Amniotic stem cell (primary cell): ENCODE data around the gene LAMB4.

Experiments used
- DNase-seq: peaks from one replicate; lab custom pipeline; 2025; lab: John Stamatoyannopoulos, UW

LAMB4 gene, protein sequence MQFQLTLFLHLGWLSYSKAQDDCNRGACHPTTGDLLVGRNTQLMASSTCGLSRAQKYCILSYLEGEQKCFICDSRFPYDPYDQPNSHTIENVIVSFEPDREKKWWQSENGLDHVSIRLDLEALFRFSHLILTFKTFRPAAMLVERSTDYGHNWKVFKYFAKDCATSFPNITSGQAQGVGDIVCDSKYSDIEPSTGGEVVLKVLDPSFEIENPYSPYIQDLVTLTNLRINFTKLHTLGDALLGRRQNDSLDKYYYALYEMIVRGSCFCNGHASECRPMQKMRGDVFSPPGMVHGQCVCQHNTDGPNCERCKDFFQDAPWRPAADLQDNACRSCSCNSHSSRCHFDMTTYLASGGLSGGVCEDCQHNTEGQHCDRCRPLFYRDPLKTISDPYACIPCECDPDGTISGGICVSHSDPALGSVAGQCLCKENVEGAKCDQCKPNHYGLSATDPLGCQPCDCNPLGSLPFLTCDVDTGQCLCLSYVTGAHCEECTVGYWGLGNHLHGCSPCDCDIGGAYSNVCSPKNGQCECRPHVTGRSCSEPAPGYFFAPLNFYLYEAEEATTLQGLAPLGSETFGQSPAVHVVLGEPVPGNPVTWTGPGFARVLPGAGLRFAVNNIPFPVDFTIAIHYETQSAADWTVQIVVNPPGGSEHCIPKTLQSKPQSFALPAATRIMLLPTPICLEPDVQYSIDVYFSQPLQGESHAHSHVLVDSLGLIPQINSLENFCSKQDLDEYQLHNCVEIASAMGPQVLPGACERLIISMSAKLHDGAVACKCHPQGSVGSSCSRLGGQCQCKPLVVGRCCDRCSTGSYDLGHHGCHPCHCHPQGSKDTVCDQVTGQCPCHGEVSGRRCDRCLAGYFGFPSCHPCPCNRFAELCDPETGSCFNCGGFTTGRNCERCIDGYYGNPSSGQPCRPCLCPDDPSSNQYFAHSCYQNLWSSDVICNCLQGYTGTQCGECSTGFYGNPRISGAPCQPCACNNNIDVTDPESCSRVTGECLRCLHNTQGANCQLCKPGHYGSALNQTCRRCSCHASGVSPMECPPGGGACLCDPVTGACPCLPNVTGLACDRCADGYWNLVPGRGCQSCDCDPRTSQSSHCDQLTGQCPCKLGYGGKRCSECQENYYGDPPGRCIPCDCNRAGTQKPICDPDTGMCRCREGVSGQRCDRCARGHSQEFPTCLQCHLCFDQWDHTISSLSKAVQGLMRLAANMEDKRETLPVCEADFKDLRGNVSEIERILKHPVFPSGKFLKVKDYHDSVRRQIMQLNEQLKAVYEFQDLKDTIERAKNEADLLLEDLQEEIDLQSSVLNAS (N-terminal part only)

DNA sequence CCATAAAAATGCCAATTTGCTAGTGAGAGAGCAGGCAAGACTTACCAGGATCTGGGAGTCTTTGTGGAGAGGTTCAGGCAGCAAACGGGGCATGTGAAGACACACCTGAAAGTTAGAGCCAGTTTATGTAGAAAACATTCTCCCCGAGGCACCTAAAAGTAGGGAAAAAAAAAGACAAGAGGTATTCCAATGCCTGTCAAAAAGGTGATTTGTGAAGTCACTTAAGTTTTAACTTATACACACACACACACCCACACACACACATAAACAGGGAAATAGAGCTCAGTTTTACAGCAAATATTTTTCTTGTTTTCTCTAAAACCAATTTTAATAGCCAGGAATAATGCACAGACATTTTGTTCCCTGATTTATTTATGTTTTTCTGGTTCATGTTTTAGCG lies at the start of gene LAMB4:
LAMB4 (minus strand) TSS at position 101 of the 400 bp plus-strand sequence. CDS start 7,197 bp downstream, outside the sequence.
- no peak for DNase-seq

DNA sequence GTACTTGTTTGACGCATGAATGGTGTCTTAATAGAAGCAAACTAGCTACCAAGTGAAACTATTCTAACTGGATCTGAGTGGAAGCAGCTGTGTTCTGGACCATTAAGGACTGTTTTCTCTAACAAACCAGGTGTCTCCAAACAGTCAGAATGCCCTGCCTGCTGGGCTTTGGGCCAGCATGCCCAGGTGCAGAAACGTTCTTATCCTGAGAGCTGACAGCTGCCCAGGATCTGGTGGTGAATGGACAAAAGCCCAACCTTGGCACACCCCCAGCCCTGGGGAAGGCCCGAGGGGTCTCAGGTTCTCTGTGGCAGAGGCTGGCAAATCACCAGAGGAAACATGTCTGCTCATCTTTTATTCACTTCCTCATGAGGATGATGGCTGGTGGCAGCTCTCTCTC lies 48.2 kb upstream of the LAMB4 start:
- DNase-seq: no peak

DNA sequence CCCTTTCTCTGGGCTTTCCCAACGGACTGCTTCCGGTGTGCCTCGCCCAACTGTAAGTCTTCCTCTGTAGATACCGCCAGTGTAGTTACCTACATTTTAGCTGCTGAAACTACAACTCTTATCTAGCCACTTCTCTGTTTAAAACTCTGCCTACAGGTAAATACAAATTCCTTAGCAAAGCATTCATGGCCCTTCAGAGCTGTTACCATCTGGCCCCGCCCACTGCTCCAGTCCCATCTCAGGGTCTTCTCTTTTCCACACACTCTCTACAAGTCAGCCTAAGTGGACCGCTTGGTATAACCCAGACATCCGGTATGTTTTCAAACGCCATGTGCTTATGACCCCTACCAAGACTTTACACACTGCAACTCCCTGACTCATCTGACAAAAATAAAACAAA lies 41.0 kb upstream of the LAMB4 start:
- no peak for DNase-seq

DNA sequence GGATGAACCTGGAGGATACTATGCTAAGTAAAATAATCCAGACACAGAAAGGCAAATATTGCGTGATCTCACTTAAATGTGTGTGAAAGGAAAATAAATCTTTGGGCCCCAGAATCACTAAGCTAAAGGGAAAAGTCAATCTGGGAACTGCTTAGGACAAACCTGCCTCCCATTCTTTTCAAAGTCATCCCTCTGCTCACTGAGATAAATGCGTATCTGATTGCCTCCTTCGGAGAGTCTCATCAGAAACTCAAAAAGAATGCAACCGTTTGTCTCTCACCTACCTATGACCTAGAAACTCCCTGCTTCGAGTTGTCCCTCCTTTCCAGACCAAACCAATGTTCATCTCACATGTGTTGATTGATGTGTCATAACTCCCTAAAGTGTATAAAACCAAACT lies 40.1 kb upstream of the LAMB4 start:
- DNase-seq: no peak

DNA sequence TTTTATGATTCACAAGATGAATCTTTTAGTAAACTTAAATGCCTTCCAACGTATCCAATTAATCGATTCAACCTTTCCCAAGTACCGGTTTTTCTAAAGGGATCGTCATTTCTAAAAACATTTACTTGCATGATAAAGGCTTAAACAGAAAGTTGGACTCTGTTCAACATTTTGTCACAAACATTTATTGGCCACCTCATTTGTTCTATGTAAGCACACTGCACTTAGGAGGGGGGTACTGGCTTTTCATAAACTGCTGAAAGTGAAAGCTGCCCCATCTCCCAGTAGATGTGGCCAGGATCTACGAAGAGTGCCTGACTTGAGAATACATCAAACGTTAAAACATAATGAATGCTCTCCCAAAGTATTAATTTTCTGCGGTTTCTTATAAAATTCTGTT lies 37.3 kb upstream of the LAMB4 start:
- no peak for DNase-seq

DNA sequence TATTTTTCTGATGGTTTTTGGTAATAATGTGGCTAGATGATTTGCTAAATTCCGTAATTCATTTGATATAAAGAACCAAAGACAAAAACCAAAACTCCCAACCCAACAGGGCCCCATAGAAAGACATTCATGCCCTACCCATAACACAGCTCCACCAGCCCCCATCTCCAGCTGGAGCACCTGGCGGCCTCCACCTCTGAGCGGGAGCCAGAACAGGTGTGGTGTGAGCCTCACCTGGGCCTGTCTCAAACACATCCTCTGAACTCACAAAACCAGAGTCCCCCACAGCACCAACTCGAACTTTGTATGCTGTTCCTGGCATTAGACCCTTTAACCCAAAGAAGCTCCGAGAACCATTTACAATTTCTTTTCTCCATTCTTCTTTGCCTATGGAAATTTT lies 36.5 kb upstream of the LAMB4 start:
- no peak for DNase-seq

DNA sequence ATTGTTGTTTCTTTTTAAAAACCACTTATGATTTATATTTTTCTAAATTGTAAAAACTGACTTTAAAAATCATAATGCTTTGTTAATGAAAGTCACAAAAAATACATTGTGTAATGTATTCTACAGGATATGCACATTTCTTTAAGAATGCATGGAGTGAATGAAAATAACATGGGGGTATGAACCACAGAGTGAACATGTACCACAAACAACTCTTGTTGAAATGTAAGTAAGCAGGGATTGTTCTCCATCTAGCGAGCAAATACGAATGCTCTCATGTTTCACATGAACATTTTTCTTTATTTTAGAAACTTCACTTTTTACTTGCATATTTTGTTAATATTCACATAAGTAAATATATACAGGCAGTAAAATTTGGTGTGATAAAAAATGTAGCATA lies 35.6 kb upstream of the LAMB4 start:
- no peak for DNase-seq

DNA sequence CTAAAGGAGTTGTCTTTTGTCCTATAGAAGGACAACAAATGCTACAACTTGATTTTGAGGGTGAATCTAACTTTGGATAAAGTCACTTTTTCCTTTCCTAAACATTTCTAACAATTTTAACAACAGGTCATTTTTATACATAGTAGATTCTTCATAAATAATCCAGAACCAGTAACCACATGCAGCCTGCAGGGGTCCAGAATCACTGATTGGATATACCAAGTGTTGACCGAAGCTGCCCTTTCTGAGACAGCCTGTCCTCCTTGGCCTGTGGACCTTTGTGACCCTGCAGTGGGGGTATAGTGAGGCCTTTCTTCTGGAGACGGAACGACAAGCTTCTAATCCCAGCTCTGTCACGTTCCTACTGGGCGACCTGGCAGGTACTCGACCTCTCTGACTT lies 34.8 kb upstream of the LAMB4 start:
- DNase-seq: no peak

DNA sequence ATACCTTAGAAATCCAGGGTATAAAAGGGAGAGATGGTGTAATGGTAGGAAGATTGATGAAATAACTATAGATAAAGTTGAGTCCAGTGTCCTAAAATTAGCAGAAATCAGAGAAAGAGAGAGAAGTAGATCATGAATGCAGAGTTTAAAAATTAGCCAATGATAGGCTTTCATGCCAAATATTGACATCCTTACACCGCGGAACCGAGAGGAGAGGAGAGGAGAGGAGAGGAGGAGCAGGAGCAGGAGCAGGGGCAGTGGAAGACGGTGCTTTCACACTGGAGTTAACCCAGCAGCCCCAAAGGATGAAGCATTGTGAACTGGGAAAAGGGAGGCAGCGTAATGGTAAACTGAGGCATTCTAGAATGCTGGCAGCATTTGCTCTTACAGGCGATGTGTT lies 34.2 kb upstream of the LAMB4 start:
- no peak for DNase-seq

DNA sequence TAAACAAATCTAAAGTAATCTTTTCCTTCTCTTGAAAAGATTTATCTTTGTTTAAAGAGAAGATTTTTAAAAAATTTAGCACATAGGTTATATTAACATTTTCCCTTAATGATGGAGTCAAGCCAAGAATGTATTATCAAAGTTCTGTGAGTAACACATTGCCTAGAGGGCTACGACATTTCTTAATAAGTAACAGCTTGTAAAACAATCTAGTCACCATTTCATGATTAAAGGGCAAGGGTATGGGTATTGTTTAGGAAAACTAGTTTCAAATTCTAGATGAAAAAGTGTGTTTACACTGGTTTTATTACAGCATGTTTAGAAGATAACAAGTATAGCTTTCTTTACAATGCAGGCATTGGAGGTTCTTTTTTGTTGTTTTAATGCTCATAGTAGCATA lies 28.6 kb upstream of the LAMB4 start:
- DNase-seq: no peak

DNA sequence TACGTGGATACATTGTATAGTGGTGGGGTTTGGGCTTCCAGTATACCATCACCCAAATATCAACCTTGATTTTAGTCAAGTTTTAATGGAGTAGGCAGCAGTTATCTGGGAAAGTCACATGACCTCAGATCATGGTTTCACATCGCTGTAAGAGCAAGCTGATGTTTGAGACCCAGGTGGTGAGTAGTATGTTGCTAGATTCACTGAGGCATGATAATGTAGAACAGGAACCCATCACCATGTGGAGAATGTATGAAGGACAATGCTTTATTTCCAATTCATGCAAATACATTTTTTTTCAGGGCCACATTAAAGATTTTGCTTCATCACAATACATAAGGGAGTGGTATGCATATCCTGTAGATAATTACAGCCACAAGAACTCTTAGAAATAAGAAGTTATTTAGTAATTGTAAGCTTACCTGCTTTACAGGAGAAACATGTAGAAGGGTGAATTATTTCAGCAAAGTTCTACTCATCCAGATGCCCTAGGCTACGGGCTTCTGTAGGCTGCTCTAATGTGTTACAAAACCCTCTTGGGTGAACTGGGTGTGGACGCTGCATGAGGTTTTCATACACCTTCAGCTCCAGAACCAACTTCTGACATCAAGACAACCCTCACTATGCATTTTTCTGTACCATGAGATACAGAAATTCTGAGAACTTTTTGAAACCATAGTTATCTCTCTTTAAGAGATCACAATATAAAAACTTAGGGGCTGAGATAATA lies 27.6 kb upstream of the LAMB4 start:
- DNase-seq: no peak

DNA sequence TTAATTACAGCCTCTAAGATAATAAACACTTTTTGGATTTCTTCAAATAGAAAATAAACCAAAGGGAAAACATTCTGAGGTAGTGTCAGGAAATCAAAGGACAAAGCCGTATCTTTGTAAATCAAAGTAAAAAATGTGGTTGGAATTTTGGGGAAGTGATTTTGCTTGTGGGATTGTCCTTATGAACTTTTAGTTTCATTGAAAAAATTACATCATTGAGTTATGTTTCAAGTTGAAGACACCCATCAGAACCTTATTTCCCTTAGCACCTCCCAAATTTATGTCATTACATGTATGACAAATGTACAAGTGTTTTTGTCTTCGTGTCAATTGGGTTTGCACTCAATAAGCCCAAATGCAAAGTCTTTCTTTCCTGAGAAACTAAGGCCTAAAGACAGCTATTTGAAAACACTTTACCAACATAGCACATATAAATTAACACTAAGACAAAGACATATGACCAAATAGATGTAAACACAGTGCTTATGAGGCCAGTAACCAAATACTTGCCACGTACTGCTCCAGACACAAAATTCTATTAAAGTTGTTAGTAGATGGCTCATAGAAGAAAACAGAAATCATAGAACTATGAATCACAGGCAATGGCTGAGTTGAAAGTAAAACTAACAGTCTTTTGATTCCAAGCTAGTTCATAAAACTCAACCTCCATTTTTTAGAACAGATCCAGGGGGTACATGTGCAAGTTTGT lies 26.9 kb upstream of the LAMB4 start:
- no peak for DNase-seq

DNA sequence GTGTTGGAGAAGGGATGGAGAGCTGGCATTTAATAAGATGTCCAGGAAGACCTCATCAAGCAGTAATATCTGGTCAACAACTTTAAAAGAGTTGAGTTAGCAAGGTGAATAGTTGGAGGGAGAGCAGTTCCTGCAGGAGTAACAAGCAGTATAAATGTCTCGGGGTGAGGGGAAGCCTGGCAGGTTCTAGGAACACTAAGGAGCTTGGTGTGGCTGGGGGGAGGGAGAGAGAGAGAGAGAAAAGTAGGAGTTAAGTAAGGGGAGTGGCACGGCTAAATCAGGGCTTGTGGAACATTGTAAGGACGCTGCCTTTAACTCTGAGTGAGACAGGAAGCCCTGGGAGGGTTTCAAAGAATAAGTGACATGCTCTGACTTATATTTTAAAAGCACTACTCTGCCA lies 22.0 kb upstream of the LAMB4 start:
- no peak for DNase-seq

DNA sequence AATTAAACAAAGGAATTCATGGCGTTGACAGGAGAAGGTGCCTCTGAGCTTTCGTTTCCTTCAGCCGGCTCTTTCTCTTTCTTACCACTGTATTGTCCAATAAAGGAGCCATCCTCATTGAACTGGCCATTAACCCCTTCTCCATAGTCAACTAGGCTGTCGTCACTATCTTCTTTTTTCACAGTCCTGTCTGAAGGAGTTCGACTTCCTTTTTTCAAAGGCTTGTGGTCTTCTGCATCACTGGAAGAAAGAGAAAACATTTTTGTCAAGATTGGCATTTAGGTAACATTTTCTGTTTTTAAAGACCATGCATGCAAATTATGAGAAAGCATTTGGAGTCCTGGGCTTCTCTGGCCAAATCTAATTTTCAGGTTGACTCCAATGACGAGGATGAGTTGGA lies 19.7 kb upstream of the LAMB4 start:
- DNase-seq: no peak

DNA sequence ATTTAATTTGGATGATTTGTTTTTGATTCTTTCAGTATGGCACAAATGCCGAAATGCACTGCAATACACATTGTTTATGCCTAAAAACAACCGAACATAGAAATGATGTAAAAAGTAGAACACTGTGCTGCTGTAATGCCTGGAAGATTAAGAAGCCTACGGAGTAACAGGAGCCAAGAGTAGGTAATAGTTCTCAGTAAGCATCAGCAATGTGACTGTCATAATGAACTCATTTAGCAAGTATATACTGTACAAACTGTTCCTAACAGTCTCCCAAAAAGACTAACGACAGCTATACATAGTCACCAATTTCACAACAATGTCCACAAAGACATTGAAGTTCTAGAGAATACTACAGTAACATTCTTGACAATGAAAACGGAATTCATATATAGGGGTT lies 19.0 kb upstream of the LAMB4 start:
- no peak for DNase-seq

DNA sequence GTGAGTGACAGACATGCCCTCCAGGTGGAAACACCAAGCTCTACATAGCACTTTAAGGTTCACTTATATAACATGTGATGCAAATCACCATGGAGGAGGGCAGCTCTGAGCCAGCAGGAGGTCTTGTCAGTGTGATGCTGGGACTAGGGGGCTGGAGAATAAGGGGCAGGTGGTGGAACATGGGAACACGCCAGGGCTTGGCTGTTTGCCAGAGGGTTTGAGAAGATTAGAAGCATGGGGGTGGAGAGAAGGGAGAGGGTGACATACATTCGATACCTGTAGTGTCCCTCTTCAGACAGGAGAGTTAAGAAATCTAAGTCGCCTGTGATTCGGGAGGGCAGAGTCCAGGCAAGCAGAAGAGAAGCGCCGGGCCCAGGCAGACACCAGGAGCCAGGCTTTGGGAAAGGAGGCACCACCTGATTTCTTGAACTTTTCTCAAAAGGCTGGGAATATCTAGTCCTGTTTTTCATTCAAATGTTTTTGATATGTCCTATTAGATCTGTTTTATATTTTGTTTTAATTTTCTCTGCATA lies 16.9 kb upstream of the LAMB4 start:
- DNase-seq: no peak

DNA sequence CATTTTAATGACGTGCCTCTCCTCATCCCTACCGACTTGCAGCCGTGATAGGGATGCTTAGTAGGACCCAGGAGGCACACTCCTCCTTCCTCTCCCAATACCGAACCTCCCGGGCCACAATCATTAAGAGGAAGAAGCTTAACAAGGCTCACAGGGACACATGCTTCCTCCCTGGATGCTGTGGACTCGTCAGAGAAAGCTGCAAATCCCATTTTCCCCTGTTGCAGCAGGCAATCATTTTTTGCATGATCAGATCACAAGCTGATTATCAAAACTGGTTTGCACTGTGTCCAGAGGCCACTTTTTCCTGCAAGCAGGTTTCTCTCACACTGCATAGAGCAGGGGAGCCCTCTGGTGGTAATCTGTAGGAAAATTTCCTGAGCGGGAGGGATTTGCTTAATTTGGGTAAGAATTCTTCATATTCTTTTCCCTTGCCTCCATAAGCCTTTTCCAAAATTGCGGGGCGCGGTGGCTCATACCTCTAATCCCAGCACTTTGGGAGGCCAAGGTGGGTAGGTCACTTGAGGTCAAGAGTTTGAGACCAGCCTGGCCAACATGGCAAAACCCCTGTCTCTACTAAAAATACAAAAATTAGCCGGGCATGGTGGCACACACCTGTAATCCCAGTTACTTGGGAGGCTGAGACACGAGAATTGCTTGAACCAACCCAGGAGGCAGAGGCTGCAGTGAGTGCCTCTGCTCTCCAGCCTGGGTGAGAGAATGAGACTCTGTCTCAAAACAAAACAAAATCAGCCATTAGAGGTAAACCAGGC lies 16.1 kb upstream of the LAMB4 start:
- peak; percentile 61 for DNase-seq

DNA sequence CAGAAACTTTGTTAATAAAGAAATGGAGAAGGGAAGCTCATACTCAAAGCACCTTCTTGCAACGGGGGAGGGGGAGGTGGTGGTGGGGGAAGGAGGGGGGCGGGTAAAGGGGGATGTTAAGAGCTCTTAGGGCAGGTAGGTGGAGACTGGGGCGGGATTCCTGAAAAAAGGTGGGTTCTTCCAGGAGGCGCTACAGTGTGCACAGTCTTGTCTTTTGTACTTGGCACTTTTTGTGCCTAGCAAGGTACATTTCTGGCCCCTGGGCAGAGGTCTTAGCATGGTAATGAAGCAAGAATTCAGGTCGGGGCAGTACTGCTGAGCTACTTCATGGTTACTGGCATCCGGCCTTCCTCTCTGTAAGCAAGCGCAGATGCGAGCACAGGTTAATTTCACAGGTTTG lies 15.2 kb upstream of the LAMB4 start:
- DNase-seq: no peak

DNA sequence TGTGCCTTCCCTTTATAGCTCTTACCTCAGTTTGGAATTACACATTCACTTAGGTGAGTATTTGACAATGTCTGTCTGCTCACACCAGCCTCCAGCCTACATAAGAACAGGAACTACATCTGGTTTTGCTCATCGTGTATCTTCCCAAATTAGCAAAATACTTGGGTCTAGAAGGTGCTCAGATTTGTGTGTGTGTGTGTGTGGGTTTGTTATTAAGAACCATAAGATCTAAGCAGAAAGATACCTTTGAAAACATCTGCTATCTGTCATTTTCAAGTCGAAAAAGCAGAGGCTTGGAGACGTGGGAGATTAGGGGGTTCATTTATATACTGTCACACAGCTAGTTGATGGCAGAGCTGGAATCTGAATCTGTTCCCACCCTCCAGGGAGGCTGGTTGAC lies 14.8 kb upstream of the LAMB4 start:
- DNase-seq: no peak
